Activated T-cell treated with anti-CD3 and anti-CD28 coated beads for 4 hours (primary cell): ENCODE measurements around the gene RBBP8NL.

Experiments used
- DNase-seq: peaks from one replicate; pipeline ENCODE4 v3.0.0-alpha.2; 2020

The RBBP8NL gene

GRCh38 chr20:62427172-62428001 is at the start of gene RBBP8NL:
Gene RBBP8NL (minus strand): TSS chr20:62427539. CDS start chr20:62419647, 7,892 bp downstream.
- no peak for DNase-seq

GRCh38 chr20:62476056-62476838 is 48.9 kb upstream of the RBBP8NL start:
- no peak for DNase-seq

- DNase-seq = no peak
Measured at GRCh38 chr20:62475772-62476055, 48.4 kb upstream of the RBBP8NL start, which contains the start of gene GATA5. Gene GATA5 (minus strand): TSS chr20:62475995. CDS start chr20:62475521, 474 bp downstream.

- DNase-seq = no peak
Measured at GRCh38 chr20:62475027-62475771, 47.9 kb upstream of the RBBP8NL start.

GRCh38 chr20:62474604-62475026 is 47.3 kb upstream of the RBBP8NL start:
- no peak for DNase-seq

- no peak for DNase-seq
Measured at GRCh38 chr20:62473717-62474603, 46.6 kb upstream of the RBBP8NL start.

GRCh38 chr20:62472941-62473585 is 45.7 kb upstream of the RBBP8NL start:
- DNase-seq = no peak

GRCh38 chr20:62472138-62472940 is 45.0 kb upstream of the RBBP8NL start:
- DNase-seq = no peak

- DNase-seq = no peak
Measured at GRCh38 chr20:62470459-62470858, 43.1 kb upstream of the RBBP8NL start.

GRCh38 chr20:62470001-62470400 is 42.7 kb upstream of the RBBP8NL start:
- DNase-seq = no peak

- no peak for DNase-seq
Measured at GRCh38 chr20:62469352-62469751, 42.0 kb upstream of the RBBP8NL start.

- no peak for DNase-seq
Measured at GRCh38 chr20:62466806-62467537, 39.6 kb upstream of the RBBP8NL start.

- DNase-seq = no peak
Measured at GRCh38 chr20:62466072-62466760, 38.9 kb upstream of the RBBP8NL start.

- DNase-seq = no peak
Measured at GRCh38 chr20:62464990-62465389, 37.7 kb upstream of the RBBP8NL start.

- DNase-seq = no peak
Measured at GRCh38 chr20:62464425-62464770, 37.1 kb upstream of the RBBP8NL start.

GRCh38 chr20:62463651-62464424 is 36.5 kb upstream of the RBBP8NL start:
- DNase-seq = no peak

- DNase-seq = no peak
Measured at GRCh38 chr20:62462976-62463592, 35.7 kb upstream of the RBBP8NL start.

GRCh38 chr20:62461834-62462233 is 34.5 kb upstream of the RBBP8NL start:
- DNase-seq = no peak
